GM12873 (cell line): ENCODE results near the gene KRT80.

Experiments
- CTCF ChIP-seq: IDR thresholded peaks from 2 replicates; pipeline ENCODE4 v1.5.1; 2012; ENCODE audit warnings: low read depth, mild to moderate bottlenecking, moderate library complexity, low read length, control low read depth; ENCODE audit not compliant: insufficient read depth; ENCODE audit errors: missing control alignments

KRT80 gene

DNA sequence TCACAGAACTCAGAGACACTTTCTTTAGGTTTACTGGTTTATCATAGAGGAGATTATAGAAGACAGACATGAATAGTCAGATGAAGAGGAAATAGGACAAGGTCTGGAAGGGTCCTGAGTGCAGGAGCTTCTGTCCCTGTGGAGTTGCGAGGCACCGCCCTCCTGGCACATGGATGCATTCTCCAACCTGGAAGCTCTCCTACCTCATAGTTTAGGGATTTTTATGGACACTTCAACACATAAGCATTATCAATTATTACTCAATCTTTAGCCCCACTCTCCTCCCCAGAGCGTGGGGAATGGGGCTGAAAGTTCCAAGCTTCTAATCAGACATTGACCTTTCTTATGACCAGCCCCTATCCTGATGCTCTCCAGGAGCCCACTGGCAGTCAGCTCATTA lies 28.7 kb upstream of the KRT80 start:
- no peak for TF ChIP-seq CTCF

- TF ChIP-seq CTCF, result no peak
Measured at GRCh38 chr12:52218001-52218400, 26.2 kb upstream of the KRT80 start.

GRCh38 chr12:52217223-52217622 lies 25.4 kb upstream of the KRT80 start:
- TF ChIP-seq CTCF, result no peak

DNA sequence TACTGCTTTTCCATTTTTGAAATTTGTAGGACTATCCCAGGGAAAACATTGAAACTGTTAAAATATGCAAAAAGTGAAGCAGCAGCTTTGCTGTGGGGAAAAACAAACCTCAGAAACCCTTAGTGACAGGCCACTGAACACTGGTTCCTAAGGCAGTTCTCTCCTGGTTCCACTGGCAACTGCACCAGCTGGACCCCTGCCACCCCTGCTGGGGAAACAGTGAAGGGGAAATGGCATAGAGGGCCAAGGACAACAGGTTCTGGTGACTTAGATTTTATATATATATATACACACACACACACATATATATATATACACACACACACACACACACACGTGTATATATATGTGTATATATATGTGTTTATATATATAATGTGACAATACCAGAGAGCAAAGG lies 25.0 kb upstream of the KRT80 start:
- TF ChIP-seq CTCF, result no peak

DNA sequence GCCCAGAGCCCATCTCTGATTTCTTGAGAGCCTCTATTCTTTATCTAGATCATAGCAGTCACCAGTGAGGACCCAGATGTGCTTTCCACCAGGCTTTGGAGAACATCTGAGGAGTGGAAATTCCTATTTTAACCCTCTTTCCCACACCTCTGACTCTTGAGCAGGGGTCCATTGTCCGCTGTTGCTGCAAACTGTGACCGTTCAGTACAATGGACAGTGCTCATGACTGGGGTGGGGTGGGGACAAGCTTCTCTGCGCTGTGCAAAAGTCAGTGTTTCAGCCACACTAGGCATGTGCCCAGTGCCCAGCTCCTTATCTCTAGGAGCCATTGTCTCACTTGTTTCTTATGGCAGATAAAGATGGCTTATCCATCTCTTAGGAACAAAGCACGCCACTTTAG lies 24.3 kb upstream of the KRT80 start:
- TF ChIP-seq CTCF, result no peak

DNA sequence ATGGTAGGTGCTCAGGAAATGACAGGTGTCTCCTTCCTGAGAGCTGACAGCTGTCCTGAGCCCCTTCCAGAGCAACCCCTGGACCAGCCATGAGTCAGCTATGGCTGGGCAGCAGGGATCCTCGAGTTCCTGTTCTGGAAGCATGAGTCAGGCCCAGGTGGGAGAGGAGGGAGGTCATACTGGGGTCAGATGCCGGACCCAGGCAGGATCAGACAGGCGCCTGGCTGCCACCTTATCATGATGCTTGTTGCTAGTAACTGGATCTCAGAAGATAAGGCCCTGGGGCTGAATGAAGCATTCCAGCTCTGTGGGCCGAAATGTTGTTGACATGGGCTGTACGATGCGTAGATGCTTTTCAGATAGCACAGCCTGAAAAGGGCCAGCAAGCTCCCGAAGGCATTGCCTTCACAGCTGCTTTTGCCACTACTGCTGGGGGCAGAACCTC lies 23.8 kb upstream of the KRT80 start:
- TF ChIP-seq CTCF, result no peak

- peak; percentile 5 for TF ChIP-seq CTCF
Measured at GRCh38 chr12:52214421-52214802, 22.6 kb upstream of the KRT80 start.
